HG03025 (cell line): ENCODE measurements around the gene SLC6A11.

Source experiments
- ATAC-seq: cut with Tn5 transposase; IDR thresholded peaks from one replicate; pipeline ENCODE4 v1.9.1; 2021; ENCODE audit warnings: mild to moderate bottlenecking, moderate library complexity; ENCODE audit not compliant: unreplicated experiment, low FRiP score

SLC6A11 gene

DNA sequence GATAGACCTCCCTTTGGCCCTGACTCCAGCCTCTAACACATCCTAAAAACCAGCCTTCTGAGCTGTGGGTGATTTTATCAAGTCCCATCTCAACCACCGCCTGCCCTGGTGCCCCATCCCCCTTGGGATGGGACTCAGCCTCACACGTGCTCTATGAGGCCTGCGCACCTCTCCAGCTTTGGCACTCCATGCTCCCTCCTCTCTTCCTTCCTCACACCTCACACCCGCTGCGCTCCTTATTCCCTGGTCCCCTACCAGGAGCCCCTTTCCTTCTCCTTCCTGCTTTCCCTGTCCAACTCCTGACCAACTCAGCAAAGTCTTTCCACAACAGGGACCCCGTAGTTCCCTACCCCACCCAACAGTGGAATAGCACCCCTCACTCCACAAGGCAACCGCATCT, 158.1 kb downstream of the SLC6A11 start:
- no peak for ATAC-seq

- no peak for ATAC-seq
Observed at GRCh38 chr3:10974746-10975375, 158.8 kb downstream of the SLC6A11 start.

GRCh38 chr3:10975695-10976234, 159.7 kb downstream of the SLC6A11 start:
- no peak for ATAC-seq

- ATAC-seq: no peak
Observed at GRCh38 chr3:10976770-10977169, 160.7 kb downstream of the SLC6A11 start.

- no peak for ATAC-seq
Observed at GRCh38 chr3:10977892-10978510, 162.0 kb downstream of the SLC6A11 start.

DNA sequence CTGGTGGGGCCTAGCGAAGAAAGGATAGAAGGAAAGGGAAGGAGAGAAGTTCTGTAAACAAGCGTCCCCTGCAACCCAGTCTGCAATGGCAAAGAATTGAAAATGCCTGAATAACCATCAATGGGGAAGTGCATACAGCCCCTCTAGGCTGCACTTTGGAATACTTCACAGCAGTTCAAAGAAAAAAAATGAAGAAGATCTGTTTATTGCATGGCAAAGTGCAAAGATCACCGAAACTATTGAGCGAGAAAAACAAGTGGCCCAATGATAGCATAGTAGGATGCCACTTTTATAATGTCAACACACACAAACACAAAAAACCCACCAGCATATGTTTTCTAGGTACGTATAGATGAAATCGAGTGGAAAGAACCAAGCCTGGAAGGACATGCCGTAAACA, 162.9 kb downstream of the SLC6A11 start:
- ATAC-seq: no peak

DNA sequence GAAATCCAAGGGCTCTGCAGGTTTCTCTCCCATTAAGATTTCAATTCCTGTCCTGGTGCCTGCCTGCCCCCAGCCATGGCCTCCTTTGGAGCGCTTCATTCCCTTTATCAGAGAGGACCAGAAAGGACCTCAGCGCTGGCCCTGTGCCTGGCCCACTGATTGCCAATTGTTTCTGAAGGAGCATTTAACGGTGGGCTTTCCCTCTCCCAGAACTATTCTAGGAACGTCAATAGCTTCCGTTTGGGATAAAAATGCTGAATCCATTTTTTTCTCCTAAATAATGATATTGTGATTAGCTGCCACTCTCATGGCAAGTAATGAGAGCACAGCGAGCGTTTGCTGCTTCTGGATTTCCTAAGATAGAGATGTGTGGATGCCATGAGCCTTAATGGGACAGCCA, 164.3 kb downstream of the SLC6A11 start:
- no peak for ATAC-seq

GRCh38 chr3:10981031-10981430, 165.0 kb downstream of the SLC6A11 start:
- no peak for ATAC-seq

- no peak for ATAC-seq
Observed at GRCh38 chr3:10981961-10982360, 165.9 kb downstream of the SLC6A11 start.

DNA sequence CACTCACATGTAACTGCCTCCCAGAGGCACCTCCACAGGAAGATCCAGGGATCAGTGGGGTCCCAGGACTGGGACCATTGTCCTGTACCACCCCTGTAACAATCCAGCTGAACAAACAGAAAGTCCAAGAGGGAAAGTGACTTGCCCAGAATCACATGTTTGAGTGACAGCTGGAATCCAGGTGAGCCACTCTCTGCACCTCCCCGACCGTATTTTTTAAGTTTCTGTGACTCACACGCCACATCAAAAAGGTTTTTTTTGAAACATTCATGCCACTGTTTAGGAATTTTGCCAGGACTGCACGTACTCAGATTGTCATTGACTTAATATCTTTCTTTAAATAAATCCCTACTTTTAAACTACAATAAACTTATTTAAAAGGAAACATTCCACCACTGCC, 166.8 kb downstream of the SLC6A11 start:
- ATAC-seq: no peak

- no peak for ATAC-seq
Observed at GRCh38 chr3:10983219-10983916, 167.3 kb downstream of the SLC6A11 start.

- ATAC-seq: no peak
Observed at GRCh38 chr3:10984371-10984896, 168.4 kb downstream of the SLC6A11 start.

GRCh38 chr3:10985181-10985580, 169.2 kb downstream of the SLC6A11 start:
- no peak for ATAC-seq

DNA sequence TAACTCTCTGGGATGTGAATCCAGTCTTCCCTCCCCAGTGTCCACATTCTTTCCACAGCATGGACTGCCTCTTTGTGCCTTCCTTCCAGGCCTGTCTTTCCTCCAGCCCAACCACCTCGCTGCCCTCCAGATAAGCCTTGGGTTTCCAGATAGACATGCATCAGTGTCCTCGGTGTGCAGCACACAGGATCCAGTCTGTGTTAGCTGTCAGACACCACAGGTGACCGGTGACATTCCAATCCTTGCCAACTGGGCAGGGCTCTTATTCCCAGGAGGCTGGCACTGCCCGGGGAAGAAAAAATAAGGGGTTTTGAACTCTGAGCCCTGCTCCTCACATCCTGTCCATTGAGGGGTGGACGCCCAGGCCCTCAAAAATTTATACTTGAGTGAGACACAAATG, 170.6 kb downstream of the SLC6A11 start:
- no peak for ATAC-seq

- no peak for ATAC-seq
Observed at GRCh38 chr3:10988001-10988665, 172.1 kb downstream of the SLC6A11 start.

DNA sequence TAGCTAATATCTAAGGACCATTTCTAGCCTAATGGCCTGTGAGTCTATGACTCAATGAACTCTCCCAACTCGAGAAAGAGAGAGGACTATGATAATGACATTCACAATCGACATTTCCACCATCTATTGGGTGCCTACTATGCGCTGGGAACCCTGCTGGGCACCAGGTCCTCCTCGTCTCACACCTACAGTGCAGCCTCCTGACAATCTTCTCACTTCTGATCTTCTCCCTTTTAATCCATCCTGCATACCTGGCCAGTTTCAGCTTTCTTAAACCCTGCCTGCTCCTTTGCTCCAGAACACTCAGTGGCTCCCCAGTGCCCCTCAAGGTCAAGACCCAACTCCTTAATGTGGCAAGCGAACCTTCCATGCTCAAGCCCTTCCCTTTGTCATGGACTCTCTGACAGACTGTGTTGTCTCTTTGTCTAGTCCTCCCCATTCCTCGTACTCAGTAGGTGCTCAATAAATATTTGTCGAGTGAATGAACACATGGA, 173.0 kb downstream of the SLC6A11 start:
- ATAC-seq: no peak
